NCI-H1930 (cell line): ENCODE measurements around the gene CA5B.
"Not testable (repeated sequence)": the region's sequence is repeated elsewhere in the genome, so short reads cannot be mapped to it uniquely, and the experiment has no call there.

Source experiments
- DNase-seq, 2 experiments: peaks; one replicate each; lab custom pipeline; 2025; lab: John Stamatoyannopoulos, UW

Gene CA5B

GRCh38 chrX:15814771-15815365 lies 76.8 kb downstream of the CA5B start:
- no peak for DNase-seq

GRCh38 chrX:15815779-15816437 lies 77.8 kb downstream of the CA5B start:
- DNase-seq = no peak

- DNase-seq = no peak
Measured at GRCh38 chrX:15816438-15816809, 78.4 kb downstream of the CA5B start.

GRCh38 chrX:15816886-15817285 lies 78.8 kb downstream of the CA5B start:
- no peak for DNase-seq

GRCh38 chrX:15820106-15821073 lies 82.3 kb downstream of the CA5B start:
- no peak for DNase-seq

GRCh38 chrX:15822922-15823321 lies 84.9 kb downstream of the CA5B start:
- no peak for DNase-seq

- DNase-seq = no peak
Measured at GRCh38 chrX:15825936-15826335, 87.9 kb downstream of the CA5B start.

GRCh38 chrX:15829217-15829616 lies 91.1 kb downstream of the CA5B start:
- no peak for DNase-seq

GRCh38 chrX:15831347-15831746 lies 93.3 kb downstream of the CA5B start:
- DNase-seq = not testable (repeated sequence)

- DNase-seq = no peak
Measured at GRCh38 chrX:15834053-15834452, 96.0 kb downstream of the CA5B start.

GRCh38 chrX:15834827-15835595 lies 96.9 kb downstream of the CA5B start:
- DNase-seq = no peak
